ENCODE results near the gene LRIT1.

GRCh38 chr10:84185526-84186175 is 55.7 kb downstream of the LRIT1 start:
- no peak for TF ChIP-seq POLR2A (IDR thresholded peaks at IDR 0.05)
- TF ChIP-seq, protein P1, sequence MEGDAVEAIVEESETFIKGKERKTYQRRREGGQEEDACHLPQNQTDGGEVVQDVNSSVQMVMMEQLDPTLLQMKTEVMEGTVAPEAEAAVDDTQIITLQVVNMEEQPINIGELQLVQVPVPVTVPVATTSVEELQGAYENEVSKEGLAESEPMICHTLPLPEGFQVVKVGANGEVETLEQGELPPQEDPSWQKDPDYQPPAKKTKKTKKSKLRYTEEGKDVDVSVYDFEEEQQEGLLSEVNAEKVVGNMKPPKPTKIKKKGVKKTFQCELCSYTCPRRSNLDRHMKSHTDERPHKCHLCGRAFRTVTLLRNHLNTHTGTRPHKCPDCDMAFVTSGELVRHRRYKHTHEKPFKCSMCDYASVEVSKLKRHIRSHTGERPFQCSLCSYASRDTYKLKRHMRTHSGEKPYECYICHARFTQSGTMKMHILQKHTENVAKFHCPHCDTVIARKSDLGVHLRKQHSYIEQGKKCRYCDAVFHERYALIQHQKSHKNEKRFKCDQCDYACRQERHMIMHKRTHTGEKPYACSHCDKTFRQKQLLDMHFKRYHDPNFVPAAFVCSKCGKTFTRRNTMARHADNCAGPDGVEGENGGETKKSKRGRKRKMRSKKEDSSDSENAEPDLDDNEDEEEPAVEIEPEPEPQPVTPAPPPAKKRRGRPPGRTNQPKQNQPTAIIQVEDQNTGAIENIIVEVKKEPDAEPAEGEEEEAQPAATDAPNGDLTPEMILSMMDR (IDR thresholded peaks at IDR 0.05): no peak

Measured in ovary (tissue), 3 donors.